Astrocyte (in vitro differentiated cells and primary cell): ENCODE data around the gene SAFB2. TPM values are rescaled to one million over a fixed set of nuclear protein-coding genes. Genes with fewer than 3 reads are reported as not detected.

Experiments
- DNase-seq: peaks from one replicate; pipeline ENCODE4 v3.0.0-alpha.2; 2010; ENCODE audit warnings: low read depth
- FAIRE-seq: peaks from 2 replicates; lab custom pipeline; 2011; peaks lifted over from hg19 to GRCh38; lab: Jason Lieb, UNC
- H2AFZ ChIP-seq: 2 replicates; pipeline ENCODE4 v1.6.0; 2012; ENCODE audit warnings: low read depth, low read length, inconsistent platforms
- H3K27ac ChIP-seq: 2 replicates; pipeline ENCODE4 v1.5.1; 2011; ENCODE audit warnings: low read depth, low read length, inconsistent platforms
- H3K27me3 ChIP-seq: 2 replicates; pipeline ENCODE4 v1.6.0; 2011; ENCODE audit warnings: low read length, inconsistent platforms; ENCODE audit not compliant: insufficient read depth
- H3K36me3 ChIP-seq: 2 replicates; pipeline ENCODE4 v1.5.1; 2011; ENCODE audit warnings: low read length, inconsistent platforms; ENCODE audit not compliant: insufficient read depth
- H3K4me1 ChIP-seq: 2 replicates; pipeline ENCODE4 v1.5.1; 2011; ENCODE audit warnings: low read length, inconsistent platforms; ENCODE audit not compliant: insufficient read depth
- H3K4me2 ChIP-seq: 2 replicates; pipeline ENCODE4 v1.6.0; 2012; ENCODE audit warnings: low read length, inconsistent platforms
- H3K4me3 ChIP-seq: 2 replicates; pipeline ENCODE4 v1.5.1; 2011; ENCODE audit warnings: low read depth, mild to moderate bottlenecking, low read length, inconsistent platforms; ENCODE audit not compliant: insufficient read depth
- H3K79me2 ChIP-seq: 2 replicates; pipeline ENCODE4 v1.6.0; 2012; ENCODE audit warnings: mild to moderate bottlenecking, low read length, inconsistent platforms; ENCODE audit not compliant: insufficient read depth
- H3K9ac ChIP-seq: 2 replicates; pipeline ENCODE4 v1.6.0; 2012; ENCODE audit warnings: mild to moderate bottlenecking, low read length, inconsistent platforms
- H3K9me3 ChIP-seq: 2 replicates; pipeline ENCODE4 v1.5.1; 2012; ENCODE audit warnings: low read depth, mild to moderate bottlenecking, low read length, inconsistent platforms; ENCODE audit not compliant: insufficient read depth
- H4K20me1 ChIP-seq: 2 replicates; pipeline ENCODE4 v1.6.0; 2012; ENCODE audit warnings: low read length, inconsistent platforms; ENCODE audit not compliant: insufficient read depth
- H3K27ac Mint-ChIP-seq: one replicate; pipeline ENCODE4 v1.8.0; 2021; ENCODE audit warnings: mild to moderate bottlenecking, mixed read lengths; ENCODE audit not compliant: unreplicated experiment
- H3K27me3 Mint-ChIP-seq: one replicate; pipeline ENCODE4 v1.8.0; 2021; ENCODE audit warnings: low read depth, mixed read lengths; ENCODE audit not compliant: unreplicated experiment
- H3K36me3 Mint-ChIP-seq: one replicate; pipeline ENCODE4 v1.8.0; 2021; ENCODE audit warnings: low read depth, mixed read lengths; ENCODE audit not compliant: unreplicated experiment
- H3K4me1 Mint-ChIP-seq: one replicate; pipeline ENCODE4 v1.8.0; 2021; ENCODE audit warnings: low read depth, mixed read lengths; ENCODE audit not compliant: unreplicated experiment
- H3K4me3 Mint-ChIP-seq: one replicate; pipeline ENCODE4 v1.8.0; 2021; ENCODE audit warnings: mild to moderate bottlenecking, moderate library complexity, mixed read lengths; ENCODE audit not compliant: unreplicated experiment
- H3K9me3 Mint-ChIP-seq: one replicate; pipeline ENCODE4 v1.8.0; 2021; ENCODE audit warnings: mild to moderate bottlenecking, mixed read lengths; ENCODE audit not compliant: unreplicated experiment
- EZH2 ChIP-seq: IDR thresholded peaks from 2 replicates; pipeline ENCODE4 v1.6.1; 2012; ENCODE audit warnings: mild to moderate bottlenecking, low read length, inconsistent platforms; ENCODE audit not compliant: insufficient read depth
- total RNA-seq: library from RNA; stranded (reverse); gene quantifications from 2 replicates; pipeline ENCODE4 v1.2.1, GENCODE V29; 2021
- TF ChIP-seq, protein P1 (sequence below): IDR thresholded peaks from 2 replicates; pipeline ENCODE4 v1.5.1; 2011; ENCODE audit warnings: low read depth, mild to moderate bottlenecking, inconsistent platforms, low read length, moderate library complexity; ENCODE audit not compliant: insufficient read depth

Gene SAFB2
- total RNA-seq, 1 donor from 2014 or later = 50.6 TPM

DNA sequence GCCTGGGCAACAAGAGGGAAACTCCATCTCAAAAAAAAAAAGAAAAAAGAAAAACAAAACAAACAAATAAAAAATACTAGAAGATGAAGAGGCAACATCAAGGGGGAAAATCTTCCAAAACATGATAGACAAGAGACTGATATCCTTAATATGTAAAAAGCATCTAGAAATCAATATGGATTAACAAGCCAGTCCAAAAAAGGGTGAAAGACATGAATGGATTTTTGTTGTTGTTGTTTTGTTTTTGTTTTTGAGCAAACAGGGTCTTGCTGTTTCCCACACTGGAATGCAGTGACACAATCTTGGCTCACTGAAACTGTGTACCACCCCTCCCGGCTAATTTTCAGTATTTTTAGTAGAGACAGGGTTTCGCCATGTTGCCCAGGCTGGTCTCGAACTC lies 50.8 kb downstream of the SAFB2 start:
- Mint-ChIP-seq H3K4me1 (peaks cover 2% of the 10 kb centered on the region), H3K27ac (no peak overlapping the region), H3K4me3 (no peak overlapping the region), H3K36me3 (no peaks in the 10 kb centered on the region), H3K9me3 (peaks cover 2% of the 10 kb centered on the region), H3K27me3 (peaks cover 17% of the 10 kb centered on the region)
- H2AFZ ChIP-seq = no peak overlapping the region
- H3K79me2 ChIP-seq = no peaks in the 10 kb centered on the region
- H3K36me3 ChIP-seq = no peaks in the 10 kb centered on the region
- H3K4me3 ChIP-seq = no peak overlapping the region
- no peaks in the 10 kb centered on the region for H3K9me3 ChIP-seq
- H3K4me2 ChIP-seq = no peak overlapping the region
- no peaks in the 10 kb centered on the region for H3K4me1 ChIP-seq
- H3K27me3 ChIP-seq = peaks cover 9% of the 10 kb centered on the region
- H3K27ac ChIP-seq = no peak overlapping the region
- FAIRE-seq = no peak
- no peaks in the 10 kb centered on the region for H4K20me1 ChIP-seq
- TF ChIP-seq, protein P1, sequence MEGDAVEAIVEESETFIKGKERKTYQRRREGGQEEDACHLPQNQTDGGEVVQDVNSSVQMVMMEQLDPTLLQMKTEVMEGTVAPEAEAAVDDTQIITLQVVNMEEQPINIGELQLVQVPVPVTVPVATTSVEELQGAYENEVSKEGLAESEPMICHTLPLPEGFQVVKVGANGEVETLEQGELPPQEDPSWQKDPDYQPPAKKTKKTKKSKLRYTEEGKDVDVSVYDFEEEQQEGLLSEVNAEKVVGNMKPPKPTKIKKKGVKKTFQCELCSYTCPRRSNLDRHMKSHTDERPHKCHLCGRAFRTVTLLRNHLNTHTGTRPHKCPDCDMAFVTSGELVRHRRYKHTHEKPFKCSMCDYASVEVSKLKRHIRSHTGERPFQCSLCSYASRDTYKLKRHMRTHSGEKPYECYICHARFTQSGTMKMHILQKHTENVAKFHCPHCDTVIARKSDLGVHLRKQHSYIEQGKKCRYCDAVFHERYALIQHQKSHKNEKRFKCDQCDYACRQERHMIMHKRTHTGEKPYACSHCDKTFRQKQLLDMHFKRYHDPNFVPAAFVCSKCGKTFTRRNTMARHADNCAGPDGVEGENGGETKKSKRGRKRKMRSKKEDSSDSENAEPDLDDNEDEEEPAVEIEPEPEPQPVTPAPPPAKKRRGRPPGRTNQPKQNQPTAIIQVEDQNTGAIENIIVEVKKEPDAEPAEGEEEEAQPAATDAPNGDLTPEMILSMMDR = no peak
- TF ChIP-seq EZH2 = no peak
- no peak for DNase-seq
- H3K9ac ChIP-seq = no peak overlapping the region

DNA sequence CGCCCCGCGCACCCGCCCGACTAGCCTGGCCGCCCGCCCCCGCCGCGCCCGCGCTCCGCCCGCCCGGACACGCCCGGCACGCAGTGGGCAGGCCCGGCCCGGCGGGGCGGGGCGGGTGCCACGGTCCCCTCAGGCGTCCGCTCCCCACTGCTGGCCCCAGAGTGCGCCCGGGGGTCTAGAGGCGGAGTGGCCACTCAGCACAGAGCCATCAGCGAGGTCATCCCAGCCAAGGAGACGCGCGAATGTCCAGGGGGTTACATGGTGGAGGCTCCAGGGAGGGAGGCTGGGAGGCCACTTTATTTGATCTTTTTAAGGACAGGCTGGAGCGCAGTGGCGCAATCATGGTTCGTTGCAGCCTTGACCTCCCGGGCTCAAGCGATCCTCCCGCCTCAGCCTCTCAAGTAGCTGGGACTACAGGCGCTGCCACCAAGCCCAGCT lies 54.6 kb downstream of the SAFB2 start:
- peaks cover 20% of the 10 kb centered on the region for H3K27me3 ChIP-seq
- no peak for TF ChIP-seq EZH2
- TF ChIP-seq, protein P1 = no peak
- peak overlapping the region; percentile 62 for H3K4me2 ChIP-seq
- H4K20me1 ChIP-seq = peaks cover 5% of the 10 kb centered on the region
- H3K9me3 Mint-ChIP-seq = peaks cover 2% of the 10 kb centered on the region
- FAIRE-seq = no peak
- H3K79me2 ChIP-seq = no peaks in the 10 kb centered on the region
- H3K36me3 Mint-ChIP-seq = peaks cover under 1% of the 10 kb centered on the region
- H3K4me3 ChIP-seq = no peak overlapping the region
- H3K36me3 ChIP-seq = no peaks in the 10 kb centered on the region
- H3K27me3 Mint-ChIP-seq = peaks cover 18% of the 10 kb centered on the region
- no peaks in the 10 kb centered on the region for H3K4me1 ChIP-seq
- H3K9me3 ChIP-seq = no peaks in the 10 kb centered on the region
- H3K27ac Mint-ChIP-seq = no peak overlapping the region
- H3K9ac ChIP-seq = no peak overlapping the region
- no peak overlapping the region for H3K4me3 Mint-ChIP-seq
- H3K4me1 Mint-ChIP-seq = no peaks in the 10 kb centered on the region
- H3K27ac ChIP-seq = no peak overlapping the region
- H2AFZ ChIP-seq = no peak overlapping the region
- DNase-seq = no peak

DNA sequence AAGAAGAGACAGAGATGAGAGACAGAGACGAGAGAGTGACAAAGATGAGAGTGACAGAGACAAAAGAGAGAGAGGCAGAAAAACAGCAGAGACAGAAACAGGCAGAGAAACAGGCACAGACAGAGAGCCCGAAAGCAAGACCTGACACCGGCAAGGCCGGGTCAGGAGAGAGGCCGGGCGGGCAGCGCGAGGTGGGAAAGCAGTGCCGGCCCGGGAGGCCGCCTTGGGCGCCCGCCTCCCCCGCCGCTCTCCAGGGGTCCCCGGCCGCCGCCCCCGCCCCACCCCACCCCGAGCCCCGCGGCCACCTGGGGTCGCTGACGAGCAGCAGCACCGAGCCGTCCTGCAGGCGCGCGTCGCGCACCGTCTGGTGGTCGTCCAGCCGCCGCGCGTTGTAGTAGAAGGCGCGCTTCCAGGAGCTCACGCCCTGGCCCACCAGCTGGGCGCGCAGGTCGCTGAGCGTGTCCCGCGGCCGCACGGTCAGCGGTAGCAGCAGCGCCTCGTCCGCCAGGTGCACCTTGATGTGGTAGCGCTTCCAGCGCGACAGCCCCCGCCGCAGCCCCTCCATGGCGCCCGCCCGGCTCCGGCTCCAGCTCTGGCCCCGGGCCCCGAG lies 55.1 kb downstream of the SAFB2 start, which contains the start of gene TINCR:
TINCR (minus strand) TSS at position 594 of the 610 bp plus-strand sequence.
- H3K36me3 ChIP-seq = no peaks in the 10 kb centered on the region
- peaks cover 20% of the 10 kb centered on the region for H3K27me3 ChIP-seq
- no peaks in the 10 kb centered on the region for H3K79me2 ChIP-seq
- no peaks in the 10 kb centered on the region for H3K9me3 ChIP-seq
- Mint-ChIP-seq H3K4me3 (no peak within 1 kb of the TSS), H3K27ac (no peak within 1 kb of the TSS), H3K4me1 (no peaks in the 10 kb centered on the region), H3K27me3 (peaks cover 20% of the 10 kb centered on the region), H3K36me3 (peaks cover 3% of the 10 kb centered on the region), H3K9me3 (peaks cover 2% of the 10 kb centered on the region)
- no peak within 1 kb of the TSS for H3K9ac ChIP-seq
- FAIRE-seq (no peak), DNase-seq (no peak)
- H3K4me2 ChIP-seq = peak within 1 kb of the TSS; percentile 62
- no peak within 1 kb of the TSS for H3K4me3 ChIP-seq
- no peak within 1 kb of the TSS for H3K27ac ChIP-seq
- peaks cover 5% of the 10 kb centered on the region for H4K20me1 ChIP-seq
- TF ChIP-seq EZH2 = peak; percentile 72
- TF ChIP-seq, protein P1 = no peak
- peak within 1 kb of the TSS; percentile 34 for H2AFZ ChIP-seq
- no peaks in the 10 kb centered on the region for H3K4me1 ChIP-seq
